H1 (cell line): ENCODE data around the gene RTL3. TPM values are rescaled to one million over a fixed set of nuclear protein-coding genes. Genes with fewer than 3 reads are reported as not detected.

Experiments used
- ASH2L ChIP-seq: fragments of 200-600, 300-600 bp; sonication (generic); IDR thresholded peaks from one replicate; pipeline ENCODE4 v1.7.1; 2017; ENCODE audit warnings: low read length
- CEBPB ChIP-seq: IDR thresholded peaks from 2 replicates; pipeline ENCODE4 v1.6.1; 2012; ENCODE audit warnings: low read depth, low read length
- CHD7 ChIP-seq: fragments of 300-600 bp; sonication (generic); IDR thresholded peaks from 2 replicates; pipeline ENCODE4 v1.7.1; 2012; ENCODE audit warnings: low read length, moderate library complexity, mild to moderate bottlenecking, inconsistent platforms; ENCODE audit not compliant: insufficient replicate concordance
- CTBP2 ChIP-seq: IDR thresholded peaks from 2 replicates; pipeline ENCODE4 v1.7.0; 2011; ENCODE audit warnings: borderline replicate concordance, mild to moderate bottlenecking, moderate library complexity, mixed read lengths, low read length; ENCODE audit not compliant: insufficient read depth, insufficient read length
- EP300 ChIP-seq, 2 experiments: IDR thresholded peaks; 1 replicate in 1 of 2; 2 replicates in 1 of 2; pipeline ENCODE4 v1.6.1; 2011 to 2012; ENCODE audit warnings: low read depth in 2 of 2, low read length in 2 of 2, mild to moderate bottlenecking in 2 of 2, borderline replicate concordance in 1 of 2, inconsistent platforms in 1 of 2, moderate library complexity in 1 of 2
- PHF8 ChIP-seq: fragments of 200-600 bp; sonication (generic); conservative IDR thresholded peaks from 2 replicates; pipeline ENCODE4 v1.7.1; 2012; ENCODE audit warnings: low read depth, mild to moderate bottlenecking, inconsistent platforms, low read length, moderate library complexity
- POU5F1 ChIP-seq: IDR thresholded peaks from 2 replicates; pipeline ENCODE4 v1.6.1; 2011; ENCODE audit warnings: low read depth, mild to moderate bottlenecking, low read length, moderate library complexity
- SIRT6 ChIP-seq: IDR thresholded peaks from one replicate; pipeline ENCODE4 v1.7.1; 2012; ENCODE audit warnings: low read length, inconsistent platforms
- SIX5 ChIP-seq: IDR thresholded peaks from 2 replicates; pipeline ENCODE4 v1.6.1; 2011; ENCODE audit warnings: mild to moderate bottlenecking, low read depth, low read length
- SP1 ChIP-seq: IDR thresholded peaks from 2 replicates; pipeline ENCODE4 v1.6.1; 2011; ENCODE audit warnings: low read depth, low read length
- TEAD4 ChIP-seq: IDR thresholded peaks from 2 replicates; pipeline ENCODE4 v1.6.1; 2012; ENCODE audit warnings: low read depth, low read length, inconsistent platforms, mixed read lengths
- polyA plus RNA-seq, 7 experiments: library from polyadenylated mRNA; depleted of rRNA in 3 of 7; stranded (reverse) in 5 of 7; unstranded in 2 of 7; fragments of >200 nt in 5 of 7; fragments of 200-250 nt in 2 of 7; gene quantifications; 1 replicate in 5 of 7; 2 replicates in 1 of 7; 4 replicates in 1 of 7; pipeline versions ENCODE4 v1.2.1 to v1.2.3, GENCODE V29; 2011 to 2013; ENCODE audit warnings: missing spikeins in 2 of 7, mixed read lengths in 2 of 7
- total RNA-seq: library from RNA; stranded (reverse); fragmentation: NEBNext Ultra II Directional; extraction: Animal tissue kit (Norgen Biotek cat#: 25700); gene quantifications from 2 replicates; pipeline ENCODE4 v1.2.1, GENCODE V29; 2021

The RTL3 gene
- total and polyA plus RNA-seq, 2 of the 8 experiments (the other 6 are each of a cell fraction or from before 2014, with no cell fraction given) = not detected

GRCh38 chrX:78658414-78658813 is 714 bp downstream of the RTL3 start (continued):
- TF ChIP-seq CHD7 (no peak), TEAD4 (no peak), CTBP2 (no peak), CEBPB (no peak), SIRT6 (no peak), EP300 (IDR thresholded peaks at IDR 0.05; ENCODE audit: borderline replicate concordance in 1 of 2, low read depth in 2 of 2, low read length in 2 of 2) (no peak), SP1 (no peak), PHF8 (no peak), ASH2L (no peak), POU5F1 (no peak), SIX5 (no peak)
